NCI-H510A (cell line): ENCODE results near the gene STPG1.
A peak's percentile ranks its signal among the peaks of the same experiment; 100 is the strongest.

Experiments
- DNase-seq: peaks from one replicate; lab custom pipeline; 2025; lab: John Stamatoyannopoulos, UW

STPG1 gene

GRCh38 chr1:24341260-24341659 is 72.3 kb downstream of the STPG1 start:
- no peak for DNase-seq

GRCh38 chr1:24340770-24341169 is 72.8 kb downstream of the STPG1 start:
- no peak for DNase-seq

GRCh38 chr1:24339996-24340395 is 73.6 kb downstream of the STPG1 start:
- DNase-seq = no peak

- no peak for DNase-seq
Measured at GRCh38 chr1:24338447-24338846, 75.1 kb downstream of the STPG1 start.

DNA sequence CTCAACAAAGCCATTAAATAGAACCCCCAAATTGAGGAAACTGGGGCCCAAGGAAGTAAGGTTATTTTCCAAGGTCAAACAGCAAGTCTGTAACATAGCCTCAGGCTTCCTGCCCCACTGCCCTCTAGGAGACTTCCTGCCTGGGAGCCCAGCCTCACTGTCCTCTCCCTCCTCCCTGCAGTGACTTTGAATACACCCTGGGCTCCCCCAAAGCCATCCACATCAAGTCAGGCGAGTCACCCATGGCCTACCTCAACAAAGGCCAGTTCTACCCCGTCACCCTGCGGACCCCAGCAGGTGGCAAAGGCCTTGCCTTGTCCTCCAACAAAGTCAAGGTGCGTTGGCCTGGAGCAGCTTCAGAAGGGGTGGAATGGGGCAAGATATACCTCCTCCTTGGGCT is 76.1 kb downstream of the STPG1 start:
- DNase-seq = no peak

DNA sequence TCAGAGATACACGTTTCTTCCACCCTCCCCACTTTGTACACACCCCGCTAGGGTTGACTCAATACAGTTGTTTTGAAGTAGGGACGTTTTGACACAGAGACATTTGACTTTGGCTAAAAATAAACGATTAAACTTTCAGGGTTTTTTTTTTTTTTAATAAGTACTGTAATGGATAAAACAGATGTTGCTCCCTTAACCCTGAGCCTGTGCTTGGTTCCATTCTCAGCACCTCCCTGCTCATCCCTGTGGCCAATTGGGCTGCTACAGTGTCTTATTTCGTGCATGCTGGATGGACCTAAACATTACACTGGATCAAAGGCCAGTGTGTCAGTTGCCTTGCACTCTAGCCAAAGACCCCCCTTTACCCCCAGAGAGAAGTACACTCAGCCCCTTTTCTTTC is 77.5 kb downstream of the STPG1 start:
- no peak for DNase-seq

DNA sequence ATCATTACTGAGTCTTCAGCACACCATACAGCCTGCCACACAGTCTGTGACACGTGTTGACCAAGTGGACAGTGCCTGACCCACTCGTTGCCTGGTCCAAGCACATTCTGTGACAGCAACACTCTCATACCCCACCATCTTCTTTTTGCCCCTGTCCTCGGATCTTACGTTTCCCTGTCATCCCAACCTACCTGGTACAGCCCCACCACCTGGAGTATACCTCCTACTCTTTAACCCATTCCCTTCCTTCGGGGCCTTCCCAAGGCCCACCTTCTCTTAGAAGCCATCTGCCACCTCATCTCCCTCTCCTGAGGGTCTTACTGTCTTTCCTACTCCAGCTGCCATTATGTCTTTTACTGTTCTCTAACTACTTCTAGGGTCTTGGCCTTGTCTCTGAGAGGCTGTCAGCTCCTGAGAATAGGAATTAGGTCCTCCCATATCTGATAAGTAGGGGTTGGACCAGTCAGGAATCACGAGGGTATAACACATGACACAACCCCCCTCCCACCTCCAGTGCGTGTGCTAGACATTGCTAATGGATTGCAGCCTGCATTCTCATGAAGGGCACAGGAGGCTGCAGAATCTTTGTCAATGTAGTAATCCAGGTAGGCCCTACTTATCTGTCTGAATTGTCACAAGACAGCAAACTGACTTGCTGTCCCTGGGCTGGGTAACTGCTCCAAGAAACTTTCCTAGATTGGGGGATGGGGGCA is 81.5 kb downstream of the STPG1 start:
- DNase-seq = no peak

DNA sequence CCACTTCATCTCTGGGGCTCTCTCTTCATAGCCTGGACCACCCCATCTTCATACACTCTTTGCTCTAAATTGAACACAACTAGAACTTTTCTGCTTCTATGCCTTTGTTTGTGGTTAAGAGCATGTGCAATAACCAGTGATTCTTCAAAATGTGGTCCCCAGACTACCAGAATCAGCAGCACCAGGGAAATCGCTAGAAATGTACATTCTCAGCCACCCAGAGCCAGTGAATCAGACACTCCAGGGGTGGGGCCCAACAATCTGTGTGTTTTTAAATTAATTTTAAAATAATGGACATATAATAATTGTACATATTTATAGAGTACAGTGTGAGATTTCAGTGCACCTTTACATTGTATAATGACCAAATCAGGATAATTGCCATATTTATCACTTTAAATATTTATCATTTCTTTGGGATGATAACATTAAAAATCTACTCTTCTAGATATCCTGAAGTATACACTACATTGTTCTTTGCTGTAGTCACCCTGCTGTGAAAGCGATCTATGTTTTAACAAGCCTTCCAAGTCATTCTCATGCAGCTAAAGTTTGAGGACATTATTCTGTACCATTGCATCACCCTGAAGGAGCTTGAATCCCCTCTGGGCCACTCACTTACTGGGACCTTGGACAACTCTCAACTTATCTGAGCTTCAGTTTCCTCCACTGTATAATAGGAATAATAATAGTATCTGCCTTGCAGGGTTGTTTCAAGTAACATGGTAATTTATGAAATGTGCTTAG is 83.6 kb downstream of the STPG1 start:
- no peak for DNase-seq

DNA sequence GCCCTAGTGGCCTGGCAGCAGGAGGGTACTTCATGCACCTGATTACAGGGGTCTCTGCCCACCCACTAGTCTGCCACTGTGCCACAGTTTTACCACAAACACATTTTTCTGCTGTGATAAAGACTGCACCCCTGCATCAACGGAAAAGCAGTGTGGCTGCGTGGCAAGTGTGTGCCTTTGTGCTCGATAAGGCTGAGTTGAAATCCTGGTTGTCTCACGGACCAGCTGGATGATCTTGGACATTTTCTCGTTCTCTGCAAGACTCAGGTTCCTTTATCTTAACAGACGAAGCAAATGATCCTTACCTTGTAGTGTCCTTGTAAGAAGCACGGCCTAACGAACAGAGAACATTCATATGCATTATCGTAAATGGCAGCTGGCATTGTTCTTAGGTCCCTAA is 84.3 kb downstream of the STPG1 start:
- DNase-seq = no peak

- no peak for DNase-seq
Measured at GRCh38 chr1:24327891-24328290, 85.7 kb downstream of the STPG1 start.

DNA sequence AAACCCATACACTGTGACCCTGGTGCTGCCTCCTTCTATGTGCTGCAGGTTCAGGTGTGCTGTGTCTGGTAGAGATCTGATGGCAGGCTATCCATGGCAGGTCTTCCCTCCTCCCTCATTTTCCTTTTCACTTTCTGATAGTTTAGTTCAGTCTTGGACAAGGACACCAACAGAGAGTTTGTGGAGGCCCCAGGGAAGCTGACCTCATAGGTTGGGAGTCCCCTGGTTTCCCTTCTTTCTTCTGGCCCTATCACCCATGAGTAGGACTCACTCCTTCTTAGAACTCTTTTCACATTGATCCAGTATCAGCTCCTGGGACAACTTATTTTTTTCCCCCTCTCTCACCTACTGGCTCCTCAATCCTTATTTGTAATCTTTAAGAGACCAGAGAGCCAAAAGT is 86.1 kb downstream of the STPG1 start:
- DNase-seq = no peak

- DNase-seq = no peak
Measured at GRCh38 chr1:24325587-24326449, 87.8 kb downstream of the STPG1 start.

DNA sequence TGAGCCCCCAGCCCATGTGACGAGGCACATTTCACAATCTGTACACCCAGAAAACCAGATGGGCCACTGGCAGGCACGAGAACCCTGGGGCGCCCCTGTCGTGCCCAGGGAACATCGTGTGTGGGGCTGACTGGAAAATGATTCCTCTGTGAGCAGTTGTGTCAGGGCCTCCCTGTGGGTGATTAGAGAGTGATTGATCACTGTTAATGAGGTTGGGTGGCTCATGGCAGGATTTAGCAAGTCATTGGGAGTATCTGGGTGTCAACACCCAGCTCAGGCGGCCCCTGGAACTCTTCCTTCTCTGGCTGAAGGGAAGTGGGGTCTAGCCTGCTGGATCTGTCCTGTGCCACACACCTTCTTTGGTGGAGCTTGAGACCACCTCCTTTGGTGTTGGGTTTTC is 88.7 kb downstream of the STPG1 start:
- DNase-seq = no peak

- no peak for DNase-seq
Measured at GRCh38 chr1:24323281-24323680, 90.3 kb downstream of the STPG1 start.

- no peak for DNase-seq
Measured at GRCh38 chr1:24322470-24323177, 91.0 kb downstream of the STPG1 start.

DNA sequence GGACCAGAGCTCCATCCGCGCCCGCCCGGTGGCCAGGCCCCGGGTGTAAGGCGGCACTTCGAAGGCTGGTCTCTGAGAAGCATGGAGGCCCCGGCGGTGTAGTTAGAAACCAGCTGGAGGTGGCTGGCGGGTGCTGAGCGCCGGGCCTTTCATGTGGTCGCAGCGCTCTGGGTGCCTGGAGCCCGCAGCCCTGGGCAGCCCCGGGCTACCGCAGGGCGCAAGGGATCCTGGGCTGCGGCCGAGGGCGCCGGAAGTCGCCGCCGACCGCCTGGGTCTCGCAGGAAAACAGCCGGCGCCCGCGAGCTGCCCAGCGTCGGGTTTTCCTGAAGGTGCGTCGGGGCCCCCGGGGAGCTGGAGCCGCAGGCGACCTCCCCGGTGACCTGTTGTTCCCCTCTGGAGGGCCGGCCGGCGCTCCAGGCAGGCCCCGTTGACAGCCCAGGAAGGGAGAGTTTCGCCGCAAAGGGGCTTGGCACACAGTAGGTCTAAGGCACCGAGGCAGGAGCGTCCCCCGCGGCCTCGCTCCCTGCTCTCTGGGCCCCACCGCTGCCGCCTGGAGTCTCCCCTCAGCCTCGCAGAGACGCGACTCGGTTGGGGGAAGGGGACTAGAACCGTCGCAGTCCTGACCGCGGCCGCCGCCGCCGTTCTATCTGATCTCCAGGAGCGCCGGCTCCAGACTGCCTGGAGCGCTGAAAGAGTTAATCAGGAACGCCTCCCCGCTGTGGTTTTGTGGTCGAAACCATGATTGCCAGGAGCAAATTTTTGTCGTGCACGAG is 91.7 kb downstream of the STPG1 start:
- DNase-seq = peak; percentile 68

DNA sequence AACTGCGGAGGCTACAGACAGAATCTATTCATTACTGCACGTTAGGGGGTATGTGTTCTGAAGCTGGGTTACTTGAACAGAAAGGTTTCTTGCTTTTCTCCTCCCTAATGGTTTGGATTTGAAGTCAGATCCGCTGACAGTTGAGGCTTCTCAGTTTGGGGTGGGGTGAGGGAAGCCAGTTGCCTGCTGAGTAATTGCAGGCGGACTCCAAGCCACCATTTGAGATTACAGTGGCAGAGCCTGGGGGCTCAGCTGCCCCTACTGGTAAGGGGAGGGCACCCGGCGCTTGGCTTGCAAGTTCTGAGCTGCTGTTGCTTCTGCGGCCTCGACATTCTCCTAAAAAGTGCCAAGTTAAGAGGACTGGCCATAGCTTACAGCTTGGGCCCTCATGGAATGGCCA is 92.5 kb downstream of the STPG1 start:
- no peak for DNase-seq

- no peak for DNase-seq
Measured at GRCh38 chr1:24319962-24320361, 93.6 kb downstream of the STPG1 start.

GRCh38 chr1:24319312-24319863 is 94.2 kb downstream of the STPG1 start, which contains the start of gene GRHL3:
GRHL3 (plus strand) TSS chr1:24319357; CDS start chr1:24319552, 195 bp downstream.
- peak; percentile 94 for DNase-seq

DNA sequence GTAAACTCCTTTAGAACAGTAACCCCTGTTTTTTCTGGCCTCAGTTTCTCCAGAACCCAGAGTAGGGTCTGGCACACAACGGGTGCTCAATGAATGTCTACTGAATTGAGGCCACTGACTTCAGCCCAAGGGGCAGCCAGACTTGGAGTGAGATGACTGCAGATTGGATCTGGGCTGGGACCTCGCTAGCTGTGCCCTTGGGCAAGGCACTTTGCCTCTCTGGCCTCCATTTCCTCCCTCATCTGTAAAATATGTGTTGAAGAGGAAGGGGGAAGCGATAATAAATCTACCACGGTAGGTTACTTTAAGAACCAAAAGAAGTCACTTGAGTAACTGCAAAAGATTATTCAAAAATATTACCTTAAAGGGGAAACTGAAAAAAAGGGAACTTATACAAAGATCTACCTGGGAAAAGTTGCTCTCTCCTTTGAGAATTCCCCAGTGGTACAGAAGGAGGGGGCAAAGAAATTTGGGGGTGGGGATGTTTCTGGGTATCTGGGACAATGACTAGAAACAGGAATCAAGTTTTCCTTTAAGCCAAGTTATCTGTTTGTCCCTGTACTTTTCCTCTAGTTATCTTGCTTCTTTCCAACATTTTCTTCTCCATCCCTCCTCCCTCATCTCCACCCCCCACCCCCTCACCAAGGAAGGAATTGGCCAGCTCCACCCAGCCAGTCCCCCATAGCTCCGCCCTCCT is 94.8 kb downstream of the STPG1 start:
- DNase-seq = no peak
